Activated CD4-positive, alpha-beta memory T cell treated with anti-CD3 and anti-CD28 coated beads for 36 hours (primary cell): ENCODE data around the gene MAP4K1. TPM values are rescaled to one million over a fixed set of nuclear protein-coding genes. Genes with fewer than 3 reads are reported as not detected.

Experiments used
- CTCF ChIA-PET: fragments of 350-600 bp; sonication (Branson Sonifier 250); formaldehyde crosslinking; loops from one replicate; lab custom pipeline; 2021; ENCODE audit warnings: antibody characterized with exemption, inconsistent platforms; lab: Charles Lee
- POLR2A ChIA-PET: fragments of 350-600 bp; sonication (Branson Sonifier 250); formaldehyde crosslinking; loops from one replicate; lab custom pipeline; 2021; ENCODE audit warnings: antibody characterized with exemption; lab: Charles Lee
- DNase-seq: peaks from one replicate; pipeline ENCODE4 v3.0.0-alpha.2; 2020
- H3K27ac Mint-ChIP-seq: one replicate; pipeline ENCODE4 v1.8.0; 2021; ENCODE audit warnings: mixed read lengths
- H3K27me3 Mint-ChIP-seq: one replicate; pipeline ENCODE4 v1.8.0; 2021; ENCODE audit warnings: mixed read lengths
- H3K36me3 Mint-ChIP-seq: one replicate; pipeline ENCODE4 v1.8.0; 2021; ENCODE audit warnings: mixed read lengths
- H3K4me1 Mint-ChIP-seq: one replicate; pipeline ENCODE4 v1.8.0; 2021; ENCODE audit warnings: low read depth, mixed read lengths
- H3K4me3 Mint-ChIP-seq: one replicate; pipeline ENCODE4 v1.8.0; 2021; ENCODE audit warnings: mild to moderate bottlenecking, mixed read lengths
- H3K9me3 Mint-ChIP-seq: one replicate; pipeline ENCODE4 v1.8.0; 2021; ENCODE audit warnings: mixed read lengths
- intact Hi-C: fragments of 100-400 bp; cut with micrococcal nuclease; formaldehyde crosslinking; loops from one replicate; pipeline ENCODE4 v1.15.1; 2023
- total RNA-seq, 2 experiments: library from RNA; stranded (reverse); gene quantifications; one replicate each; pipeline ENCODE4 v1.2.3, GENCODE V29; 2021

MAP4K1 gene
- total RNA-seq, 2 experiments from 2014 or later = 205 TPM

DNA sequence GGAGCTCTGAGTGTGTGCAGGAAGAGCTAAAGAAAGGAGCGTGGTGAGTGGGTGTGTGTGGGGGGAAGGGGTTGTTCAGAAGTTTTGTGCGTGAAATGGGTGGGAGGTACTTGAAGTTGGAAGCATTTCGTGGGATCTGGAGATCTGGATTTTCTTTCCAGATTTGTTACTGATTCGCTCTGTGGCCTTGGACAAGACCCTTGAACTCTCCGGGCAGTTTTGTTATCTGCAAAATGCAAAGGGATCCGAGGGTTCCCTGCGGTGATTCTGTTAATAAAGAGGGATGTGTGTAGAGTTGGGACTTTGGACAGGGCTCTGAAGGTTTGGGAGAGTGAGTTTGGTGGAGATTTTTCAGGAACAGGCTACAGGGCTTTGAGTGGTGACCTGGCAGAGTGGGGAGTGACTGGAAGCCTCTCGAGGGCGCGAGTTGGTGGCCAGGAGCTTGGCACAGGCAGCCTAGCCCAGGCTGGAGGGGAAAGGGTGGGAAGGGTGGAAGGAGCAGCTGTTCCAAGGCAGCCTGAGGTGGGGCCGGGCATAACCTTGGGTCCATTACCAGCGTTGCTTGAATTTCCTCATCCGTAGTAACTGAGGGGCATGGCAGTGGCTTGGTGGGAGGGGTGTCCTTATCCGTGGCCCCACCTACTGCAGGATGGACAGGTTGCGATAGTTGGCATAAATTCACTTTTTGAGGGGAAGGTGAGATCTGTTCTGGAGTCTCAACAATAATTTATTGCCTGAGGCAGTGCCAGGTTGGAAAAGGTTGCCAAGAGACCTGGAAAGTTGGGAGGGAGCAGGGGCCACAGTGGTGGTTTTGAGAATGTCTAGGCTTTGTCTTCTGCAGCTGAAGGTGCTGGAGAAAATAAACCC lies 31.8 kb upstream of the MAP4K1 start:
- H3K4me1 Mint-ChIP-seq = peaks cover 48% of the 10 kb centered on the region
- H3K4me3 Mint-ChIP-seq = peak overlapping the region; percentile 94
- ChIA-PET POLR2A (interaction anchor here (0.8 to 1.9 kb wide), 4 partner anchors 19 to 37 kb away, joined by 3 to 6 read pairs (median 4); partner anchors contain the start of gene MAP4K1), CTCF (interaction anchor here (1.0 to 2.9 kb wide), 3 partner anchors 12 to 281 kb away, joined by 3 to 22 read pairs (median 3); partner anchors contain the start of genes MRPS12 and SARS2)
- H3K27ac Mint-ChIP-seq = peak overlapping the region; percentile 23
- H3K9me3 Mint-ChIP-seq = no peaks in the 10 kb centered on the region
- intact Hi-C loops = no loop called here
- H3K36me3 Mint-ChIP-seq = peaks cover 6% of the 10 kb centered on the region
- DNase-seq = no peak
- no peaks in the 10 kb centered on the region for H3K27me3 Mint-ChIP-seq

DNA sequence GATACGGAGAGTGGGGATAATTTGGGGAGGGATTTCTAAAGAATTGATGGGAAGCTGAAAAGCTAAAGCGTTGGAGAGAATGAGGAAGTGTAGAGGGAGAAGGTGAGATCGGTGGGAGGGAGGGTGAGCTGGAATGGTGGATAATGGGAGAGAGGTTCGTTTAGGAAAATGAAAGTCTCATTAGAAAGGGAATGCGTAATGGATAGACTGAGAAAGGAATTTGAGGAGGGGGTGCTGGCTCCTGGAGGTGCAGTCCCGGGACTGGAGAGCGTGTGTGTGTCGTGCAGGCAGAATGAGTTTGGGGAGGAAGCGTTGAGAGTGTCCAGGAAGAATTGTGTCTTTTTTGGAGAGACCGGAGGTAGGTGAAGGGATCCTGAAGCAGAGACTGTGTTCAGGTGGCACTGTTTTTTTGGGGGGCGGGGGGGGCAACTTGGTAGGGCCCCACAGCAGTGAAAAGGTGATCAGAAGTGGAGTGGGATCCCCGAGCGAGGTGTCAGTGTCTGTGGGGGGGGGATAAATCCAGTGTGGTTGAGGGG lies 31.1 kb upstream of the MAP4K1 start:
- Mint-ChIP-seq H3K27ac (peak overlapping the region; percentile 53), H3K9me3 (no peaks in the 10 kb centered on the region)
- intact Hi-C loops = no loop called here

DNA sequence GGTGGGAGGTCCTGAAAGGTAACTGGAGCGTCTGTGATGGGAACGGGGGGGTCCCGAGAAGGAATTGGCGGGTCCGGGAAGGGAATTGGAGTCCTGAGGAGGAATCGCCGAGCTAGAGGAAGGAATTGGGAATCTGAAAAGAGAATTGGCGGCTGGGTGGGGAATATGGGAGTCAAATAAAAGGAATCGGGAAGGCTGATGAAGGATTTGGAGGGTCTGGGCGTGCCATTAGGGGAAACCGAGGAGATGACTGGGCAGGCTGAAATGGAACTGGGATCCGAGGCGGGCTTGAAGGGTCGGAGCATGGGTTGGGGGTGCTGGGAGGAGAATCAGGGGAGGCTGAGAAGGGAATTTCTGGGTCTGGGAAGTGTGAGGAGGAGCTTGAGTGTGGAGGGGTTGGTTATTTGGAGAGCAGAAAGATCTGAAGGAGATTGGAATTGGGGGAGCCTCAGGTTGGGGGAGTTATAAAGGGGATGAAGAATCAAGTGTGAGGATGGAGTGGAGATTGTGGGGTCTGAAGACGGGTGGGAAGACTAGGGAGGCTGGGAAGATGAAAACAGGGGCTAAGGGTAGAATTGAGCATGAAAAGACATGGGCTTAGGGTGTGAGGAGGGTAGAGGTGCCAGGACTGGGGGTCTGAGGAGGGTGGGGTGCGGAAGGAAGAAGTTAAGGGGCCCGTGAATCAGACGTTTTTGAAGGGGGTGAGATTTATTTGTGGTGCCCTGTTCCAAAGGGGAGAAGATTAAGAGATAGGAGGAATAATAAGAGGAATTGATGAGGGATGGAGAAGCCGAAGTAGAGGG lies 30.4 kb upstream of the MAP4K1 start:
- Mint-ChIP-seq H3K4me3 (peak overlapping the region; percentile 94), H3K36me3 (peaks cover 4% of the 10 kb centered on the region), H3K27me3 (no peaks in the 10 kb centered on the region), H3K4me1 (peaks cover 38% of the 10 kb centered on the region), H3K9me3 (no peaks in the 10 kb centered on the region), H3K27ac (peak overlapping the region; percentile 53)
- no peak for DNase-seq
- intact Hi-C loops = loop anchor here (1.0 to 2.0 kb wide), 4 partner anchors 11 to 282 kb away; partner anchors contain the start of genes EIF3K, MRPS12 and SARS2
- CTCF ChIA-PET = interaction anchor here (0.6 to 2.9 kb wide), 8 partner anchors 9 to 282 kb away, joined by 3 to 22 read pairs (median 6); partner anchors contain the start of genes FAM98C, MAP4K1, MRPS12 and SARS2
- POLR2A ChIA-PET = interaction anchor here (0.9 to 1.9 kb wide), 8 partner anchors 8 to 283 kb away, joined by 3 to 9 read pairs (median 4); partner anchors contain the start of genes EIF3K, MAP4K1, MRPS12 and SARS2

More for the DNA sequence above, 31.1 kb upstream of the MAP4K1 start:
- ChIA-PET CTCF (interaction anchor here (1.0 to 2.9 kb wide), 4 partner anchors 8 to 281 kb away, joined by 3 to 22 read pairs (median 6); partner anchors contain the start of genes MRPS12 and SARS2), POLR2A (interaction anchor here (1.1 to 1.9 kb wide), 3 partner anchors 31 to 38 kb away, joined by 3 to 6 read pairs (median 4); partner anchors contain the start of gene MAP4K1)
- Mint-ChIP-seq H3K36me3 (peaks cover 4% of the 10 kb centered on the region), H3K27me3 (no peaks in the 10 kb centered on the region), H3K4me1 (peaks cover 44% of the 10 kb centered on the region), H3K4me3 (peak overlapping the region; percentile 94)
- no peak for DNase-seq

DNA sequence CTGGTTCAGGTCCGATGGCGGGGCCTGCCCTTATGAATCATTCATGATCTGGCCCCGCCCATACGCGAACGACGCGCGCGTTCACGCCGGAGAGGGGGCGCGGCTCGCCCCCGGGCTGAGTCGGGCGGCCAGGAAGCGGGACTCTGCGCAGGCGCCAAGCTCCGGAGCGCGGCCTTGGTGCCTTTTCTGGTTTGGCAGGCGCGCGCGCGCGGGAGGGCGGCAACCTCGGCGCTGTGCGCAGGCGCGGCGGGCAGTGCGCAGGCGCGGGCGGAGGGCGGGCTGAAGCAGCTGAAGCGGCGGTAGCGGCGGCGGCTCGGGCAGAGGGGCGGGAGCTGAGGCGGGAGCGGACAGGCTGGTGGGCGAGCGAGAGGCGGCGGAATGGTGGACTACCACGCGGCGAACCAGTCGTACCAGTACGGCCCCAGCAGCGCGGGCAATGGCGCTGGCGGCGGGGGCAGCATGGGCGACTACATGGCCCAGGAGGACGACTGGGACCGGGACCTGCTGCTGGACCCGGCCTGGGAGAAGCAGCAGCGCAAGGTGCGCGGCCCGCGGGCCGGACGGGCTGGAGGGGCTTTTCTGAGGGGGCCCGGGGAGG lies 29.7 kb upstream of the MAP4K1 start, which contains the start of gene ACTN4:
Gene ACTN4, plus strand, starts transcription at position 282 of the 598 bp plus-strand sequence. Its CDS starts 97 bp downstream, at position 379.
- CTCF ChIA-PET = interaction anchor here (0.6 to 2.9 kb wide), 10 partner anchors 9 to 283 kb away, joined by 3 to 22 read pairs (median 6); partner anchors contain the start of genes FAM98C, MAP4K1, MRPS12 and SARS2

DNA sequence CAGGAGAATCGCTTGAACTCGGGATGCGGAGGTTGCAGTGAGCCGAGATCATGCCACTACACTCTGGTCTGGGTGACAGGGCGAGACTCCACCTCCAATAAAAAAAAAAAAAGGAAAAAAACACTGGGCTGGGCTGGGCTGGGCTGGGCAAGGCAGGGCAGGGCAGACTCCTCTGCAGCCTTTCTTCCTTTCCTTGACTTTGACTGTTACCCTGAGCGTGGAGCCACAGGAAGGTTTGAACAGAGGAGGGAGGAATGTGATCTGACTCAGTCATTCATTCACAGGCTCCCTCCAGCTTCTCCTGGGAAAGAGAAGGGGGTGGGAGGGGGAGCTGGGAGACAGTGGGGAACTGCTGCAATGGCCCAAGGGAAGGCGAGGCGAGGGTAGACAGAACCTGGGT lies 27.0 kb upstream of the MAP4K1 start:
- Mint-ChIP-seq H3K9me3 (no peaks in the 10 kb centered on the region), H3K4me1 (peaks cover 13% of the 10 kb centered on the region), H3K27me3 (no peaks in the 10 kb centered on the region), H3K27ac (no peak overlapping the region), H3K4me3 (no peak overlapping the region), H3K36me3 (peaks cover 5% of the 10 kb centered on the region)
- ChIA-PET CTCF (interaction anchor here (1.0 to 2.9 kb wide), 2 partner anchors 10 to 26 kb away, joined by 4 to 13 read pairs; partner anchors contain the start of gene EIF3K), POLR2A (no interaction called here)
- no peak for DNase-seq
- intact Hi-C loops = no loop called here

More for the DNA sequence above, 29.7 kb upstream of the MAP4K1 start, which contains the start of gene ACTN4:
- peaks cover 4% of the 10 kb centered on the region for H3K36me3 Mint-ChIP-seq
- peak within 1 kb of the TSS; percentile 94 for H3K4me3 Mint-ChIP-seq
- no peaks in the 10 kb centered on the region for H3K27me3 Mint-ChIP-seq
- no peaks in the 10 kb centered on the region for H3K9me3 Mint-ChIP-seq
- DNase-seq = peak; percentile 100
- H3K27ac Mint-ChIP-seq = peak within 1 kb of the TSS; percentile 53
- H3K4me1 Mint-ChIP-seq = peaks cover 36% of the 10 kb centered on the region
- intact Hi-C loops = loop anchor here (1.0 to 2.0 kb wide), 4 partner anchors 10 to 283 kb away; partner anchors contain the start of genes EIF3K, MRPS12 and SARS2
- POLR2A ChIA-PET = interaction anchor here (0.7 to 1.9 kb wide), 8 partner anchors 9 to 283 kb away, joined by 3 to 9 read pairs (median 4); partner anchors contain the start of genes EIF3K, MRPS12 and SARS2

GRCh38 chr19:38642176-38642575 lies 24.4 kb upstream of the MAP4K1 start:
- H3K4me3 Mint-ChIP-seq = no peak overlapping the region
- peaks cover 1% of the 10 kb centered on the region for H3K36me3 Mint-ChIP-seq
- intact Hi-C loops = no loop called here
- ChIA-PET CTCF (interaction anchor here (1.2 kb wide), 1 partner anchor 8 kb away, joined by 3 read pairs; no protein-coding TSS in a partner anchor), POLR2A (no interaction called here)
- no peaks in the 10 kb centered on the region for H3K27me3 Mint-ChIP-seq
- DNase-seq = no peak
- H3K9me3 Mint-ChIP-seq = no peaks in the 10 kb centered on the region
- peaks cover 4% of the 10 kb centered on the region for H3K4me1 Mint-ChIP-seq
- H3K27ac Mint-ChIP-seq = no peak overlapping the region

GRCh38 chr19:38640368-38640767 lies 22.6 kb upstream of the MAP4K1 start:
- no peak for DNase-seq
- Mint-ChIP-seq H3K9me3 (no peaks in the 10 kb centered on the region), H3K36me3 (peaks cover 4% of the 10 kb centered on the region), H3K27me3 (no peaks in the 10 kb centered on the region), H3K4me3 (no peak overlapping the region), H3K27ac (no peak overlapping the region), H3K4me1 (peaks cover 22% of the 10 kb centered on the region)
- intact Hi-C loops = no loop called here
- CTCF ChIA-PET = interaction anchor here (0.9 to 1.1 kb wide), 2 partner anchors 16 to 46 kb away, joined by 3 read pairs; no protein-coding TSS in a partner anchor
- POLR2A ChIA-PET = no interaction called here

- CTCF ChIA-PET = interaction anchor here (0.9 to 1.2 kb wide), 3 partner anchors 16 to 247 kb away, joined by 3 to 5 read pairs (median 4); partner anchors contain the start of gene FAM98C
- intact Hi-C loops = loop anchor here (5.0 to 10.0 kb wide), 3 partner anchors 45 to 237 kb away; partner anchors contain the start of gene FAM98C
- H3K27me3 Mint-ChIP-seq = no peaks in the 10 kb centered on the region
- H3K36me3 Mint-ChIP-seq = peaks cover 8% of the 10 kb centered on the region
- H3K9me3 Mint-ChIP-seq = no peaks in the 10 kb centered on the region
- no peak overlapping the region for H3K27ac Mint-ChIP-seq
- POLR2A ChIA-PET = interaction anchor here (1.0 kb wide), 1 partner anchor 21 kb away, joined by 4 read pairs; the partner anchor contains the start of gene MAP4K1
- DNase-seq = no peak
- H3K4me3 Mint-ChIP-seq = no peak overlapping the region
- H3K4me1 Mint-ChIP-seq = peaks cover 27% of the 10 kb centered on the region
Measured at GRCh38 chr19:38639679-38640078, 21.9 kb upstream of the MAP4K1 start.

- H3K27me3 Mint-ChIP-seq = no peaks in the 10 kb centered on the region
- H3K27ac Mint-ChIP-seq = no peak overlapping the region
- no peak for DNase-seq
- peaks cover 11% of the 10 kb centered on the region for H3K36me3 Mint-ChIP-seq
- CTCF ChIA-PET = interaction anchor here (0.8 to 7.0 kb wide), 5 partner anchors 8 to 235 kb away, joined by 3 to 75 read pairs (median 3); partner anchors contain the start of genes ACTN4 and FAM98C
- H3K9me3 Mint-ChIP-seq = no peaks in the 10 kb centered on the region
- no peak overlapping the region for H3K4me3 Mint-ChIP-seq
- peaks cover 30% of the 10 kb centered on the region for H3K4me1 Mint-ChIP-seq
- intact Hi-C loops = loop anchor here (5.0 to 10.0 kb wide), 3 partner anchors 46 to 236 kb away; partner anchors contain the start of gene FAM98C
- POLR2A ChIA-PET = no interaction called here
Measured at GRCh38 chr19:38638461-38638860, 20.7 kb upstream of the MAP4K1 start.
